AG04450 (cell line): ENCODE measurements around the gene TAC3. TPM values are rescaled to one million over a fixed set of nuclear protein-coding genes. Genes with fewer than 3 reads are reported as not detected.
"Not testable (repeated sequence)": the region's sequence is repeated elsewhere in the genome, so short reads cannot be mapped to it uniquely, and the experiment has no call there.

Source experiments
- CTCF ChIA-PET: fragments of 300-600, 350-600 bp; formaldehyde crosslinking; extraction: SDS; loops from one replicate; lab custom pipeline; 2022; ENCODE audit warnings: antibody characterized with exemption, inconsistent platforms; lab: Charles Lee
- POLR2A ChIA-PET: fragments of 350-600 bp; formaldehyde crosslinking; extraction: SDS; loops from one replicate; lab custom pipeline; 2021; ENCODE audit warnings: antibody characterized with exemption, inconsistent platforms; lab: Yijun Ruan, JAX
- DNase-seq: peaks from one replicate; pipeline ENCODE4 v3.0.0-alpha.2; 2011; ENCODE audit warnings: low read depth, low spot score
- H3K27ac ChIP-seq: one replicate; pipeline ENCODE4 v1.5.1; 2012; ENCODE audit warnings: low read depth, low read length, control low read depth
- H3K27me3 ChIP-seq: one replicate; pipeline ENCODE4 v1.6.0; 2012; ENCODE audit warnings: low read length; ENCODE audit not compliant: control insufficient read depth, insufficient read depth
- H3K4me3 ChIP-seq: 2 replicates; pipeline ENCODE4 v1.5.1; 2011; ENCODE audit warnings: mild to moderate bottlenecking, low read depth, low read length, control low read depth
- H3K9me3 ChIP-seq: 2 replicates; pipeline ENCODE4 v1.5.1; 2012; ENCODE audit warnings: low read length; ENCODE audit not compliant: control insufficient read depth, insufficient read depth
- CTCF ChIP-seq: IDR thresholded peaks from 2 replicates; pipeline ENCODE4 v1.5.1; 2011; ENCODE audit warnings: low read depth, low read length, control low read depth, inconsistent platforms
- polyA plus RNA-seq: library from polyadenylated mRNA; depleted of rRNA; stranded (reverse); fragments of >200 nt; gene quantifications from 2 replicates; pipeline ENCODE4 v1.2.3, GENCODE V29; 2011

Gene TAC3
- polyA plus RNA-seq, 1 experiment = 8.0 TPM

- no peak for DNase-seq
- H3K27me3 ChIP-seq = peaks cover 4% of the 10 kb centered on the region
- H3K4me3 ChIP-seq = no peak overlapping the region
- no peak for TF ChIP-seq CTCF
- H3K9me3 ChIP-seq = no peaks in the 10 kb centered on the region
- CTCF ChIA-PET = no interaction called here
- no peak overlapping the region for H3K27ac ChIP-seq
- POLR2A ChIA-PET = interaction anchor here (0.6 kb wide), 1 partner anchor 106 kb away, joined by 3 read pairs; no protein-coding TSS in a partner anchor
Measured at GRCh38 chr12:56980941-56981530, 35.3 kb downstream of the TAC3 start.

DNA sequence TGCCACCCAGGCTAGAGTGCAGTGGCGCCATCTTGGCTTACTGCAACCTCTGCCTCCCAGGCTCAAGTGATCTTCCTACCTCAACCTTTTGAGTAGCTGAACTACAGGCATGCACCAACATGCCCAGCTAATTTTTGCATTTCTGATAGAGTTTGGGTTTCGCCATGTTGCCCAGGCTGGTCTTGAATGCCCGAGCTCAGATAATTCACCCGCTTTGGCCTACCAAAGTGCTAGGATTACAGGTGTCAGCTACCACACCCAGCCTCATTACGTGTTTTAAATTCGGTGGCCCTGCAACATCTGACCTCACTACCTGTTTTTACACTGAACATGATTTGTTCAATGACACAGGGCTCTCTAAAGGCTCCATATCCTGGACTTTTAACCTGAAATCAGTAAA is 36.1 kb downstream of the TAC3 start:
- POLR2A ChIA-PET = no interaction called here
- TF ChIP-seq CTCF = no peak
- DNase-seq = no peak
- Histone ChIP-seq H3K27ac (no peak overlapping the region), H3K4me3 (no peak overlapping the region), H3K9me3 (no peaks in the 10 kb centered on the region), H3K27me3 (peaks cover 4% of the 10 kb centered on the region)
- CTCF ChIA-PET = no interaction called here

DNA sequence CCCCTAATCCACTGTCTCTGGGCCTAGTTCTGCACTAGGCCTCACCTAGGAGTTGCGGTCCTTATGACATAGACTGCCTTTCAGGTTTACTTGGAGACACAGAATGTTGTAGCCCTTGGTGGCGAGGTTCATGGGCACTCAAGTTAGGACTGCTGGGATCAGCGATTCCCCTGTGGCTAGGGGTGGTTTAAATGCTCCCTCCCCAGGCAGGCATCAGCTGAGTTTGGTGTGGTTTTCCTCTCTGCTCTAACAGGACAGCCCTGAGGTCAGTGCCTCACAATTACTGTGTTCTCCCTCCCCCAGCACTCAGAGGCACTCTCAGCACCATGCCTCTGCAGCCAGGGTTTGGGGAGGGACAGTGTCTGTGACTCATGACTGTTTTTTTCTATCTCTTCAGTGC is 36.7 kb downstream of the TAC3 start:
- Histone ChIP-seq H3K27ac (no peak overlapping the region), H3K27me3 (peaks cover 4% of the 10 kb centered on the region), H3K4me3 (no peak overlapping the region), H3K9me3 (no peaks in the 10 kb centered on the region)
- DNase-seq = no peak
- CTCF ChIA-PET = no interaction called here
- POLR2A ChIA-PET = no interaction called here
- no peak for TF ChIP-seq CTCF

GRCh38 chr12:56978397-56979138 is 37.8 kb downstream of the TAC3 start:
- DNase-seq = no peak
- Histone ChIP-seq H3K4me3 (no peak overlapping the region), H3K27ac (no peak overlapping the region), H3K9me3 (no peaks in the 10 kb centered on the region), H3K27me3 (peaks cover 4% of the 10 kb centered on the region)
- POLR2A ChIA-PET = interaction anchor here (0.5 kb wide), 1 partner anchor 90 kb away, joined by 4 read pairs; no protein-coding TSS in a partner anchor
- CTCF ChIA-PET = no interaction called here
- TF ChIP-seq CTCF = no peak

DNA sequence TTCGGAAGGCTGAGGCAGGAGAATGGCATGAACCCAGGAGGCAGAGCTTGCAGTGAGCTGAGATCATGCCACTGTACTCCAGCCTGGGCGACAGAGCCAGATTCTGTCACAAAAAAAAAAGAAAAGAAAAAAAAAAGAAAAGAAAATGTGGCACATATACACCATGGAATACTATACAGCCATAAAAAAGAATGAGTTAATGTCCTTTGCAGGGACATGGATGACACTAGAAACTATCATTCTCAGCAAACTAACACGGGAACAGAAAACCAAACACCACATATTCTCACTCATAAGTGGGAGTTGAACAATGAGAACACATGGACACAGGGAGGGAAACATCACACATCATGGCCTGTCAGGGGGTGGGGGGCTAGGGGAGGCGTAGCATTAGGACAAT is 39.0 kb downstream of the TAC3 start:
- H3K4me3 ChIP-seq, POLR2A ChIA-PET, H3K27ac ChIP-seq, CTCF ChIA-PET, DNase-seq, H3K27me3 ChIP-seq, H3K9me3 ChIP-seq: not testable (repeated sequence)

DNA sequence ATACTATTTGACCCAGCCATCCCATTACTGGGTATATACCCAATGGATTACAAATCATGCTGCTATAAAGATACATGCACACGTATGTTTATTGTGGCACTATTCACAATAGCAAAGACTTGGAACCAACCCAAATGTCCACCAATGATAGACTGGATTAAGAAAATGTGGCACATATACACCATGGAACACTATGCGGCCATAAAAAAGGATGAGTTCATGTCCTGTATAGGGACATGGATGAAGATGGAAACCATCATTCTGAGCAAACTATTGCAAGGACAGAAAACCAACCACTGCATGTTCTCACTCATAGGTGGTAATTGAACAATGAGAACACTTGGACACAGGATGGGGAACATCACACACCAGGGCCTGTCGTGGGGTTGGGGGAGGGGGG is 42.1 kb downstream of the TAC3 start:
- H3K27me3 ChIP-seq, CTCF ChIA-PET, H3K9me3 ChIP-seq, H3K27ac ChIP-seq, DNase-seq, POLR2A ChIA-PET, H3K4me3 ChIP-seq: not testable (repeated sequence)

GRCh38 chr12:56968910-56969309 is 47.4 kb downstream of the TAC3 start:
- CTCF ChIA-PET, H3K27me3 ChIP-seq, H3K4me3 ChIP-seq, POLR2A ChIA-PET, H3K27ac ChIP-seq, H3K9me3 ChIP-seq, DNase-seq: not testable (repeated sequence)

GRCh38 chr12:56965997-56966642 is 50.2 kb downstream of the TAC3 start:
- H3K9me3 ChIP-seq, H3K27me3 ChIP-seq, CTCF ChIA-PET, DNase-seq, H3K27ac ChIP-seq, H3K4me3 ChIP-seq, POLR2A ChIA-PET: not testable (repeated sequence)
